Stimulated activated CD4-positive, alpha-beta T cell treated with anti-CD3 and anti-CD28 coated beads, Interleukin-2, amount 100 ng/mL, for 48 hours (primary cell): ENCODE results near the gene IPO8.

Experiments
- DNase-seq, 2 donors: peaks; one replicate each; pipeline ENCODE4 v3.0.0-alpha.2; 2020

The IPO8 gene

DNA sequence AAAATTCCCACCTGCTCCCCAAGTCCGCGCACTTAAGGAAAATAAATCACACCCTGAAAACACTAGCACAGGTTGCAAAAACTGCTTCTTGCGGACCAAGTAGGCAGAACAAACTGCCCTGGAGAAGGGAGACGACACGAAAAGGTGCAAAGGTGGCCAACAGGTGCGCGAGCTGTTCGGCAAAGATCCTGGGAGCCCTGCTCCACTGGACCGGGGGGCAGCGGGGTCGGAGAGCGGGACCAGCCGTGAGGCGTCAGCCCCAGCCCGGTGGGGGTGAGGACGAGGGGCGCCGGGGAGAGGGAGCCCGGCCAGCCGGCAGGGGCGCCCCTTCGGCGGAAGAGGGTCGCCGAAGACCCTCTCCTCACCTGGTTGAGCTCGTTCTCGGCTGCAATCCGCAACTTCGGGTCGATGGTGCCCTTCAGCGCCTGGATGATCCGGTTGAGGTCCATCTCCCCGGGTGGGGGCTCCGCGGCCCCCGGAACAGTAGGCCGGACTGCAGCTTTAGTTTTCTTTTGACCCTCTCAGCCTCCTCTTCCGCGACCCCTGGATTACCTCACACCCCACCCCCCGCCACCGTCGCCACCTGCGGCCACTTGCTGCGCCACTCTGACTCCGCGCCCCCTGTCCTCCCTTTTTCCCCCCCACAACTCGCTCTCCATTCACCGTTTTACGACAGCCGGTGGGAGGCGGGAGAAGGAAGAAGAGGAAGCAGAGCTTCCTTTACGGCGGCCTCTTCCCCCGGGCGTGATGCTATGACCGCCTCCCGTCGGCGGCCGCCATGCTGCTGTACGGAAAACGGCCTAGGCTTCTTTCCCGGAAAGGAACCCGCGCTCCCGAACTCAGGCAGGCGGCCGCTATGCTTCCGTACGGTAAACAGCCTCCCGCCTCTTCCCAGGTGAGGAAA is at the start of gene IPO8:
Gene IPO8, minus strand, starts transcription at position 671 of the 904 bp plus-strand sequence. Its CDS starts 222 bp downstream, at position 449.
- peak; percentile 72 to 76 for DNase-seq

DNA sequence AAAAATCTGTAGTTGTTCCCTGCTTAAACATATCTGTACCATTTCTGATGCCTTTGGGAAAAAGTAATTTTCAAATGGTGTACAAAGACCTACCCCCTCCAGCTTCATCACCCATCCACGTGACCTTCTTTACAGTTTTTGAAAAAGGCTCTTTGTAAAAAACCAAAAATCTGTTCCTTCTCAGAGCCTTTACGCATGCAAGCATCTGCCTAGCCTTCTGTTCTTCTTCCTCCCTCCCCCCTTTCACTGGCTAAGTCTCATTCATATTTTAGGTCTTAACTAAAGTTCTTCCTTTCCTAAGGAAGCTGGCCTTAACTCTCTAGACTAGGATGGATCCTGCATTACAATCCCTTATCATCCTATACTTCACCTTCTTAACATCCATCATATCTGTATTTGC is 48.7 kb upstream of the IPO8 start:
- DNase-seq: no peak

DNA sequence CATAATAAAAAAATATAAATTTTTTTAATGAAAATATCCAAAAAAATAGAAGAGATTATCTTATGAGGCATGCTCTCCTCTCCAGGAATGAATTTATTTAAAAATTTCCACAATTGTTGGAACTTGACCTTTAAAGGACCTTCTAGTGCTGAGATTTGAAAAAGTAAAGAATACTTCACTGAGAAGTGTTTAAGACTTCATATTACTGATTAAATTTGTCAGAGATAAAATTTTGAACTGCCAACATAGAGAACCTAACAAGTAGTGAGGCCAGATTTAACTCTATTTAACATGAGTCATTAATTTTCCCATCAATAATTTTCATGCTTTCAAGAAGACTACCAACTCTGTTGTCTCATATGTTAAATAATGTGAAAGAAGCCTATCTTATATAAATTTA is 44.6 kb upstream of the IPO8 start:
- DNase-seq: no peak

DNA sequence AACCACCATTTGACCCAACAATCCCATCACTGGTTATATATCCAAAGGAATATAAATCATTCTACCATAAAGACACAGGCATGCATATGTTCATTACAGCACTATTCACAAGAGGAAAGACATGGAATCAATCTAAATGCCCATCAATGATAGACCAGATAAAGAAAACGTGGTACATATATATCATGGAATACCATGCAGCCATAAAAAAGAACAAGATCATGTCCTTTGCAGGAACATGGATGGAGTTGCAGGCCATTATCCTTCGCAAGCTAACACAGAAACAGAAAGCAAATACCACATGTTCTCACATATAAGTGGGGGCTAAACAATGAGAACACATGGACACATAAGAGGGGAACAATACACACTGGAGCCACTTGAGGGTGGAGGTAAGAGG is 43.4 kb upstream of the IPO8 start:
- DNase-seq: no peak

DNA sequence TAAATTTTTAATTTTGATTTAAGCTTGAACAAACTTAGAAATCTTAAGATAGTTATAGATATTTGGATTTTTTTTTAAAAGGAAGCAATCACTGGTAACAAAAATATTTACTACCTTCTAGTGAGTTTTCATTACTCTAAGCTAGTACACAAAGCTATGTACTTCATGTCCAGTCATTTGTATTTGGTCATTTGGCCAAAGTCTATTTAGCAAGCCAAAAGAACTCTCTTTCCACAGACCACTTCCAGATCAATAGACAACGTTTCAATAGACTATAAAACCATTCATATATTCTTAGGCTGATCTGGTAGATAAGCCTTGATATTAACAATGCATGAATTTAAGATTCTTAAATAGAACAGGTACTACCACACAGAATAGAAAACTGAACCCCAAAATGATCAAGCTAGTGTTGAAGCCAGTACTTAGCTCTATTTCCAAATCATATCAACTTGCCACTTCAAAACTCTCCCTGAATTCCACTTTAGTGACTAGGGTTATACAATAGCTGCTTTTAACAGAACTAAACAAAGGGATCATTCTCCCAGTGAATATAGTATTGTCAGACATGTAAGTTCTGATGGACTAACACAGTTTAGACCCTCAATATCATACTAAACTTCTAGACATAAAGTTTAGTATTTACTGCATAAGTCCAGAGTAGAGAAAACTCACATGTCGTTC is 37.4 kb upstream of the IPO8 start:
- DNase-seq: no peak

DNA sequence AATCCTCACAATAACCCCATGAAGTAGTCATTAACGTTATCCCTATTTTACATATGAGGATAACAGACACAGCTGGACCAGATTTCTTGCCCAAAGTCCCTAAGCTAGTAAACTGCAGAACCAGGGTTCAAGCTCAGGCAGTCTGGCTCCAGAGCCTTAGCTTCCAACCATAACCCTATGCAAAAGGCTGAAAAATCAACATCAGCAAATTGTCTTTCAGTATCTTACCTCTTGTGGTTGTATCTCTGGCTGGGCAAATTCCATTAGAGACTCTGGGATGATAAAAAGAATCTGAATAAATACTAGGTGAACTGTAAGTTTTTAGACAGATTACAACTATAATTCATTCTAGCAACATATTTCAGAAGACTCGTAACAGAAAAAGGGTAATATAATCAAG is 34.3 kb upstream of the IPO8 start:
- DNase-seq: no peak

DNA sequence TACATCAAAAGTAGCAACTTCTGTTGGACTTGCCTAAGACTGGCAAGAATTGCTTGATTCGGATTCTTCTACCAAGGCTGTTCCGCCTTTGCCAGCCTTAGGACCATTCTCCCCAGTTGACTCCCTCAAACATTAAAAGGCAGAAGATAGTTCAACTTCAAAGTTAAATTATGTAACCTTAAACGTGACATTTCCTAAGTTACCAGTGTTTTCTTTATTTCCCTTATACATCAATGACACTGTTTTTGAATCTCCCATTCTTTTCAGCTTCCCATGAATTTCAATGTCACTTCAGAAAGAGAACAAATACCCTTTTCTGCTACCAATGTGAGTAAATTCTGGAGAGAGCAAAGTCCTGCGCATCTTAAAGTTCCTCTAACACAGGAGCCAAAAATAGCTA is 33.9 kb upstream of the IPO8 start:
- DNase-seq: no peak

DNA sequence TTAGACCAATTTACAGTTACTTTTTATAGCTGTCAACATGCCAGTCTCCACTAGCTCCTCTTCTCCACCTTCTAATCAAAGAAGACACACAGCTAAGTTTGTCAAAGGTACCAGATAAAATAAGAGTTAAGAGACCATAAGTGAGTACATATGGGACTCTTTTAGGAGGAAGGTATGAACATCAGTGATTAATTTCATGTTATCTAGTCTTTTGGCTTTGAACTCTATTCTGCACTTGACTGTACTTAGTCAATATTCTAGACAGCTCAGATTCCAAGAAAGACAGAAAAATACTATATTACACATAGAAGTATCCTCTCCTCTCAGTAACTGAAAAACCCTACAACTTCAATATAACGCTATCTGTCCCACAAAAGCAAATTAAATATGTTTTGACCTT is 31.0 kb upstream of the IPO8 start:
- DNase-seq: no peak

DNA sequence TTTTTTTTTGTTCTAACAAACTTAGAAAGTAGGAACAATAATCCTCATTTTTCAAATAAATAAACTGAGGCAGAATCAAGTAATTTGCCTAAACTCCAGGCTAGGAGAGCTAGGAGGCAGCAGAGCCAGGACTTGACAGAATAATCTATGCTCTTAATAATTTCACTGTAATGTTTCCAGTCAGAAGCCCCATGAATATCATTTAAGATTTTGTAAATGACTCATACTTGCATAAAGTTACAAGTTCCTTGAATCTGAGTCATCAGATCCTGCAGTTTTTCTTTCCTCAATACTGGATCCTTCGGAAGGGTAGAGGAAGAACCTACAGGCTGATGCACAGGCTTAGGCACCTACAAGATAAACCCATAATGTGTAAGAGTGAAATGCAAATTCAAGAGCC is 30.1 kb upstream of the IPO8 start:
- DNase-seq: no peak

DNA sequence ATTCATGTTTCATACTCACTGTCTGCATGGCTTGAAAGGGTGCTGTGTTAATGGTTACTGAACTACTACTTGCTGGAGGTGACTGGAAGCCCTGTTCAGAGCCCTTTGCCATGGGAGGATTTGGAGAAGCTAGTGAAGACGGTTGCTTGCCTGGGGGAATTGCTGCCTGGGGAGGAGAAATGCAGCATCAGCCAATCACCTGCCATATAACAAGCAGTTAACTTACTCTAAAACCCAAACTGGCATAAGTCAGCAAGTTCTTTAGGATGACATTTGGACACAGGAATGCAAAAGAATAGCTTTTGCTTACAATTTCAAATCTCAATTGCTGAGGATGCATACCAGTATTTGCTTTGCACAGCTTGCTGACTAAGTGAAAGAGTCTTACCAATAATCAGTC is 23.4 kb upstream of the IPO8 start:
- no peak for DNase-seq

DNA sequence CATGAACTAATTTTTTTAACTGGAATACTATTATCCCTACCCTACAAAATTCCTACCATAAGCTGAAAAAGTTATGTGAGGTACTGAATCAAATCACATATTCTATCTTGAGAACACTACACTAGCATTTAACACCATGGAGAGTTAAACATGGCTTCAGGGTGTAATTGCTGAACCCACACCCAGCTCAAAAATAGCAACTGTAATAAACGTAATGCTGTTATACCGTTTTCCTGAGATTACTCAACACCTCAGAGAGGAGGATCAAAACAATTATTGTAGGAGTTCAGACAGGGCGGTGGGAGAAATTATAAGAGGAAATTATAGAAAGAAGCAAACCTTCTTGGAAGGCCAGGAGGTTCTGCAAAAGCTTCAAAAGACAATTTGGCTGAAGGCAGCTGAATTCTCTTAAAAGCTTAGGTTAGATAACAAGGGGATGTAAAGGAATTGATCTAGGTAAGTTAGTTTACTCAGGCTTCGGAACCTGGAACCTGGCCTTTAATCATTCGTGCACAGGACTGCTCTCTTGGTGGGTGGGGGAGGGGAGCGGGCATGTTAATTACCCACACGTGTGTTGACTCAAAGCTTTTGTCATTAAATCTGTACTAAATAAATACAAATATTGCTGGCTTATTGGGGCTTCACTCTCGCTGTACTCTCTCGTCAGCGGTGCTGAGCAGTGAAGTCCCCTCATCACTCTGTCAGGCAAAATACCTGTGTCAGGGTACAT is 12.1 kb upstream of the IPO8 start:
- no peak for DNase-seq

DNA sequence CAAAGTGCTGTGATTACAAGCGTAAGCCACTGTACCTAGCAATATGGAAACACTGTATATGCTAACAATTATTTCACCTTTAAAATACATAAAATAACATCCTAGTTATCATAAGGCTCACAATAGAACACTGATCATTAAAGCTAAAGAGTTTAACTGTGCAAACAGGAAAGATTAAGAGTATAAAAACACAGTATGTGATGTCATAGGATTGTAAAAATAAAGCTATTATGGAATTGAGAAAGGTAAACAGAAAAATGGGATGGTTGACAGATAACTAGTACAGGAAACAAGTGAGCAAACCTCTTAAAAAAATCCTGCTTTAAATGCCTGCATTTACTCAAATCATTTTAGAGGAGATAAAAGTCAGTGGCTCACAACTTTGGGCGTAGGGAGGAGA is 10.8 kb upstream of the IPO8 start:
- no peak for DNase-seq

DNA sequence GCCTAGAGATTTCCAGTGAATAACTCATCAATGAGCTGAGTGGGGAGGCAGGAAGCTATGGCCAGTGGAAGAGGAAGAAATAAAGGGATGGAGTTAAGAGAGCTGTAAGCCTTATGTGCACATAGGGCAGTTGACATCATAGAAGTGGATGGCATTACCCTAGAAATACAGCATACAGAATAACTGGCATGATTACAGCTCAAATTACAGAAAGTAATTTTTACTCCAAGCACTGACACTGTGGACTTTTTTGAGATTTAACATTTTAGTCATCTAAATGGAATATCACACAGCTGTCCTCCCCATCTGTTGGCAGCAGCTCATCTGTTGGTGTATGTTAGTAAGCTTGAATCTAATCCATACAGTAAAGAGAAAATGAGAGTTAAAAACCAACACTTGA is 5.4 kb upstream of the IPO8 start:
- DNase-seq: no peak

DNA sequence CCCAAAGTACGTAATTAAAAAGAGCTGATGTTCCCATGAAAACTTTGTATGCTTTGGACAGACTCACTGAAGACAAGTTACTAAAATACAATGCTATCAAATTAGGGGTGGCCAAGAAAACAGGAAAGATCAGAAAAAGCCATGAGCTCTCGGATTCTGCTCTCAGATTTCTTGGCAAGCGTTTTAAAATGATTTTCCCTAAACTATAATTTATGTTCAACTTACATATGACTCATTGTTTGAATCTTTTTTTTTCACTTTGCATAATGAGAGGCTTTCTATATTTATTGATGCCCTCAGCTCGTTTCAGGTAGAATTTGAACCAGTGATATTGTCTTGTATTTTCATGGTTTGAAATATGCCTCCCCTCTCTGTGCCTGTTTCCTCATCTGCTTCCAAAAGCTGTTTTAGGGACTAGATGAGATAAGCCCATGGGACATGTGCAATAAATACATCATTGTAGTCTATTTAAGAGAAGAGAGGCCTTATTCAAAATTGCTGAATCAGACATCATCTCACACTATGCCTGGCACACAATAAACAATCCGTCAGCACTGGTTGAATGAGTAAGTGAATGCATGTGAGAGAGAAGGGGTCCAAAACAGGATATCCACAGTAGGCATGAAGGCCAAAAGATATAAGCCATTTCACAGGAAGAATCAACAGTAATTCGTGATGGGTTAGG is 4.7 kb upstream of the IPO8 start:
- no peak for DNase-seq

DNA sequence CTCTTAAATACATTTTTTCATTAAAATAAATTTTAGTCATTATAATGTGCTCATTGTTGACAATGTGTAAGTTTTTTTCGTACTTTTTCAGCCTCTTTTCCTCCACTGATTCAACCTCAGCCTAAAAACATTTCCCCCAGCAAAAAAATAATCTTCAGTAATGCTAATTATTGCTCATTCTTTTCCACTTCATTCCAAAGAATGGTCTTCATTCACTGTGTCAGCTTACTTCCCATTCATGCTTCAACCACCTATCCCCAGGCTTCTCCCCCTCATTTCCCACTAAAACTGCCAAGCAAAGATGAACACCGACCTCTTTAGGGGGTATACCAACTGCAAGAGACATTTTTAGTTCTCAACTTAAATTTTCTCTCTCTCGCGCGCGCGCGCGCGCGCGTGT is 2.7 kb upstream of the IPO8 start:
- no peak for DNase-seq

DNA sequence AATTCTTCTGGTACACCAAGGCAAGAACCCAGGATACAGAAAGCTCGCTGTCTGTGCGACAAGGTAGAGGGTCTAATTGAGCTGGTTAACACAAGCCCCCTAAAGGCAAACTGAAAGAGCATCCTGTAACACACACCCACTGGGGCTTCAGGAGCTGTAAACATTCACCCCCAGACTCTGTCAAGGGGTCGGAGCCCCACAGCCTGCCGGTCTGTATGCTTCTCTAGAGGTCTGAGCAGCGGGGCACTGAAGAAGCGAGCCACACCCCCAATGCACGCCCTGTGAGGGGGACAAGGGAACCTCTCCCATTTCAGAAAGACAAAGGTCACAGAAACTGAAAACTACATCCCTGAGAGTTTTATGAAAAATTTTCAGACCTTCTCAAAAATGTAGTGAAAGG is 1.3 kb upstream of the IPO8 start:
- DNase-seq: no peak

DNA sequence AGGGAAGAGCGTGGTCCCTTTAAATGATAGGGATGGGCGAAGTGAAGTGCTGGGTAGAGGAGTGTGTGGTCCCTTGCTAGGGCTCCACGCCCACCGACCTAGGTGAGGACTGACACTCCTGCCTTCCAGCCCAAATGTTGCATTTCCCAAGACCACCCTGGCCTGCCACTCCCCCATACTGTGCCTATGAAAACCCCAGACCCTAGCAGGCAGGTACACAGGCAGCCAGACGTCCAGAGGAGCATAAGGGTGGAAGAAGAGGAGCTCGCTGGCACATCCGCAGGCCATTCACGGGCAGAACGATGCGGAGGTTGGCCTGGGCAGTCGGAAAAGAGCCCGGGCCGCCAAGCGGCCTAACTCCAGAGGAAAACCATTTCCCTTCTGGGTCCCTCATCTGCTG is 817 bp upstream of the IPO8 start:
- DNase-seq: no peak

DNA sequence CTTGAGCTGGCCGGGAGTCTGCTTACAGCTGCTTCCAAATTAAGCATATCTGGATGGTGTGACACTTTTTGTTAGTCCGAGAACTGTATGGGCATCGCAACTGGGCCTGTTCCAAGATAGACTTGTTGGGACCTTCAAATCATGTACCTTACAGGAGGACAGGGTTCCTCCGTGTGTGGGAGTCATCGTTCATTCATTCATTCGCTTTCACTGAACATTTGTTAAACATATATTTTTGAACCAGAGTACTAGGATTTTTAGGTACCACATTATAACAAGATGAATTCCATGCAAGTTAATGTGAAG is 387 bp upstream of the IPO8 start:
- no peak for DNase-seq

DNA sequence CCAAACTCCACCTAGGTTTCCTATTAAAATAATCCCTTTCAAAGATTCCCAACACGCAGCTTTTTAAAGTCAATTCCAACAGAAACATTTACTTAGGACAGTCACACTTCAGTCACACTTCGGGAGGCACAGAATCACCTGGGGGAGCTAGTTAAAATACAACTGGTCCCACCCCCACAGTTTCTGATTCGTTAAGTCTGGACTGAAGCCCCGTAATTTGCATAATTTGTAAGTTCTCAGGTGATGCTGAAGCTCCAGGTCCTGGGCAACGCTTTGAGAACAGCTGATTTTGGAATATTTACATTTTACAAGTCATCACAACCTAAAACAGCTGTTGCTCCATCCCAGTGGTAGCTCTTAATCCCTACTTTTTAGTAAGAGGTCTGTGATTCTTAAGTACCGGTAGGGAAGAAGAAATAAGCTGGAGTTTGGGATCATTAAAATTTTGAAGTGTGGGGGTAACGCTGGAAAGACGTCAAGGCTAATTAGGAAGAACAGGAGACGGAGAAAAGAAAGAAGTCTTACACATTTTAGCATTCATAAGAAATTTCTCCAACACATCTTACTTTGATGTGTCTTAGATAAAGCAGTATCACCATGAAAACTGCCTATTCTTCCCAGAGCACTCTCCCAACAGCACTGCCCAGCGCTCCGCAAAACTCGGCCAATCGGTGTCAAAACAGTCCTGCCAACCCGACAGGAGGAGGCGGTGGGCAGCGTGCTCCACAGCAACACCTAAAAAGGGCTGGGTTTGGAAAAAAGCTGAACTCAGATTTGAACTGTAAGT is 1.1 kb downstream of the IPO8 start:
- DNase-seq: no peak

DNA sequence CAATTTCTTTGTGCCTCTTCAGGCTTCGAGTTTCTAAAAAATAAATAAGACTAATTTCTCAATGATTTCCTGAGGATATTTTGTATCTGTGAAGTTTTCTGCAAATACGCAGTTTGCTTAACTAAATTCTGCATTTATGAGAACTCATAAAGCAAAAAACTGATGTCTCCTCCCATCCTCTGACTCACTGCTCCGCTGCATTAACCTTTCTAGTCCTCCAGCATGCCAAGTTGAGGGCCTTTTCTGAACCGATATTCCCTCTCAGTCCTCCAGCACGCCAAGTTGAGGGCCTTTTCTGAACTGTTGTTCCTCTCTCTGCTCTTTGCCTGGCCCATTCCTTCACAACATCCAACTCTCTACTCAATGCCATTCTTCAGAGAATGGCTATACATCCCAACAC is 3.2 kb downstream of the IPO8 start:
- DNase-seq: no peak

DNA sequence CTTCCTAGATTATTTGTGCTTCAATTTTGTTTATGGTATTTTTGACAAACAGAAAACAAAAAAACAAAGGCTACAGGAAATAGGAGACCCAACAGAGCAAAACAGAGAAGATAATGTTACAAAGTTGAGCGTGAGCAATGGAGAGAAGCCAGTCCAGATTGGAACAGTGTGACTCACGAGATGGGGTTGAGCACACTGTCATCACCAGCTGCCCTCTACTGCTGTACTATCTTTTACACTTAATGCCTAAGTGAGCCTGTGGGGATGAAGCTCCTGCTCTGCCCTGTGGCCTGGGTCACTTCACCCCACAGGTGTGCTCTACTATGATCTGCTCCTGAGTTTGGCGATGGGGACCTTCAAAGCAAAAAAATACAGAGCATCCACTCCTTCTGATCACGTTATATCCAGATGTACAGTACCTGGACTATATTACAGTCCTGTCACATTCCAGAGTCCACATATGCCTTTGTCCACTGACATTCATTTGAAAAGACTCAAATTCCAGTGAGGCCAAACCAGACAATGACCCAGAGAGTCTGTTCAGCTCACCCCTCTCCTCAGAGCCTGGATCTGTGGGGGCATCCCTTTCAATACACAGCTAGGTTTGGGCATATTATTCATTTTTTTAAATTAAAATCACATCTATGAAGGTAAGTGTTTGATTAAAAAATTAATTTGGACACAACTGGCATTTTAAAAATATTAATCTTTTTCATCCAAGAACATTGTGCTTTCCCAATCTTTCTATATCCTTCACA is 4.4 kb downstream of the IPO8 start:
- DNase-seq: no peak
